Cardiac fibroblast (primary cell): ENCODE results near the gene FCN1.

Source experiments
- DNase-seq, 2 donors: peaks; one replicate each; pipeline versions ENCODE4 v3.0.0 to v3.0.0-alpha.2; 2010; ENCODE audit warnings: low read depth in 2 of 2
- H3K4me3 ChIP-seq, 2 donors: replicated peaks in 1 of 2; 1 replicate in 1 of 2; 2 replicates in 1 of 2; pipeline ENCODE4 v1.5.1; 2011; ENCODE audit warnings: low read depth in 2 of 2, low read length in 2 of 2, mild to moderate bottlenecking in 2 of 2, moderate library complexity in 1 of 2
- CTCF ChIP-seq: IDR thresholded peaks from one replicate; pipeline ENCODE4 v1.5.1; 2011; ENCODE audit warnings: low read depth, mild to moderate bottlenecking, low read length, inconsistent platforms

FCN1 gene

GRCh38 chr9:134945509-134946275, 28.0 kb upstream of the FCN1 start:
- no peak overlapping the region for H3K4me3 ChIP-seq
- DNase-seq: no peak
- TF ChIP-seq CTCF: no peak

GRCh38 chr9:134944916-134945315, 27.2 kb upstream of the FCN1 start:
- H3K4me3 ChIP-seq: no peak overlapping the region
- no peak for TF ChIP-seq CTCF
- DNase-seq: no peak

GRCh38 chr9:134944351-134944802, 26.7 kb upstream of the FCN1 start:
- H3K4me3 ChIP-seq: no peak overlapping the region
- DNase-seq: peak in 1 of 2 donors; percentile 12
- TF ChIP-seq CTCF: no peak

- DNase-seq: no peak
- H3K4me3 ChIP-seq: no peak overlapping the region
- no peak for TF ChIP-seq CTCF
These were observed 26.1 kb upstream of the FCN1 start for GRCh38 chr9:134943836-134944235.

- H3K4me3 ChIP-seq: no peak overlapping the region
- no peak for DNase-seq
- TF ChIP-seq CTCF: no peak
These were observed 25.7 kb upstream of the FCN1 start for GRCh38 chr9:134943411-134943810.

GRCh38 chr9:134942788-134943184, 25.1 kb upstream of the FCN1 start:
- H3K4me3 ChIP-seq: no peak overlapping the region
- TF ChIP-seq CTCF: no peak
- no peak for DNase-seq
